Measurements from ENCODE around the gene TCHHL1. TPM values are rescaled to one million over a fixed set of nuclear protein-coding genes. Genes with fewer than 3 reads are reported as not detected.

TCHHL1 gene
- total RNA-seq, 4 donors from 2014 or later = not detected

DNA sequence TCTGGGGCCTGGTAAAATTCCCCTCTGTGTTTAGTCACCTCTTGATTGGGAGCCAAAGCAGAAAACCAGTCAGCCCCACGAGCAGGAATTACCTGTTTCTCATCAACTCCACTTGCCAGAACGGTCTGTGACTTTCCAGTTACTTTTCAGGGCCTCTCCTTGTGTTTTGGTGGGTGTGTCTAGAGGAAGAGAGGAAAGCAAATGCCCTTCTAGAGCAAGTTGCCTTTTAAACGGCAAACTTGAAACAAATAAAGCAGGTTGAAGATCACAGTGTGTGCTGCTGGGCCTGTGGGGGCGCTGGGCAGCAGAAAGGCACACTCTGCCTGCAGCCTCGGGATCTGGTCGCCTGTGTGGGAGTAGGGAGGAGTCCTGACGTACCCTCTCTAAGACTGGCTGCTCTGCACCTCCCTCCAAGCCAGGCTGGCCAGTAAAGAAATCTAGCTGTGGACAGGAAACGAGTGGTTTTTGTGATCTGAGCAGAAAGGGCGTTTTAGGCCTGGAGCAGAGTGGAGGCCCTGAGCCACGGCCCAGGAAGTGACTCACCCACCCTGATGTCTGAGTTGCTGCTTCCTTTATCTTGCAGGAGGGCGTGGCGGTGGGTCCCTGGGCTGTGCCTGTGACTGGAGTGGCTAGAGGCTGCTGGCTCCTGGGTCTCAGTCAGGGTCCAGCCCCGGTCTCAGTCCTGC, 41.0 kb downstream of the TCHHL1 start:
- TF ChIP-seq, protein P1, sequence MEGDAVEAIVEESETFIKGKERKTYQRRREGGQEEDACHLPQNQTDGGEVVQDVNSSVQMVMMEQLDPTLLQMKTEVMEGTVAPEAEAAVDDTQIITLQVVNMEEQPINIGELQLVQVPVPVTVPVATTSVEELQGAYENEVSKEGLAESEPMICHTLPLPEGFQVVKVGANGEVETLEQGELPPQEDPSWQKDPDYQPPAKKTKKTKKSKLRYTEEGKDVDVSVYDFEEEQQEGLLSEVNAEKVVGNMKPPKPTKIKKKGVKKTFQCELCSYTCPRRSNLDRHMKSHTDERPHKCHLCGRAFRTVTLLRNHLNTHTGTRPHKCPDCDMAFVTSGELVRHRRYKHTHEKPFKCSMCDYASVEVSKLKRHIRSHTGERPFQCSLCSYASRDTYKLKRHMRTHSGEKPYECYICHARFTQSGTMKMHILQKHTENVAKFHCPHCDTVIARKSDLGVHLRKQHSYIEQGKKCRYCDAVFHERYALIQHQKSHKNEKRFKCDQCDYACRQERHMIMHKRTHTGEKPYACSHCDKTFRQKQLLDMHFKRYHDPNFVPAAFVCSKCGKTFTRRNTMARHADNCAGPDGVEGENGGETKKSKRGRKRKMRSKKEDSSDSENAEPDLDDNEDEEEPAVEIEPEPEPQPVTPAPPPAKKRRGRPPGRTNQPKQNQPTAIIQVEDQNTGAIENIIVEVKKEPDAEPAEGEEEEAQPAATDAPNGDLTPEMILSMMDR (IDR thresholded peaks at IDR 0.05; ENCODE audit: low read depth) = no peak

DNA sequence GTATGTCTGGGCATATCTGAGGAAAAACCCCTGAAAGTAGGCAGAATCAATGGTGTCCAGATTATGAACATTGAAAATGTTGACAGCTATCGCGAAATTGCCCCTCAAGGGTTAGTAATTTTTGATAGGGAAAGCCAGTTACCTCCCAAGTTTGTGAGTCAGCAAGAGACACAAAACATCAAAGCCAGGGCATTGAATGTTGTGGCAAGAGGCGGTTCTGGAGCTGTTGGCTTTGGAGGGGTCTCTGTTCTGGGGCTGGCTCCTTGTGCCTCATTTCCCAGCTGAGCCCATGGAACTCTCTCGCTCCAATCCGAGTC, 41.5 kb downstream of the TCHHL1 start:
- TF ChIP-seq, protein P1 (IDR thresholded peaks at IDR 0.05; ENCODE audit: low read depth) = no peak

DNA sequence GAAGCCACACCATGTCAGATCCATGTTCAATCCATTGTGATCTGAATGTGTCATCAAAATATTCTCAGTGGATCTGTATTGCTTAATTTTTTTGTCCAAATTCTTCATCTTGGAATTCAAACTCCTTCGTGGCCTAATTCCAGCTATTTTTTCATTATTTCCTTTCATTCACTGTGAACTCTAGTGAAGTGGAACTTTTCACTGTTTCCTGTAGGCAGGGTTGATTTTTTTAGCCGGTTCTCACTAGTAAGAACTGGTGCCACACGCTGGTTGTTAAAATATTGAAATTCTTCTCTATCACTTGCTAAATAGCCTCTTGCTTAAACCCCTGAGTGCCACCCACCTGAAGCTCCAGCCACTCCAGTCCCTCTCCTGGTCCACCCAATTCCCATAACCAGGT, 44.5 kb downstream of the TCHHL1 start:
- TF ChIP-seq, protein P1 (IDR thresholded peaks at IDR 0.05; ENCODE audit: low read depth) = no peak

DNA sequence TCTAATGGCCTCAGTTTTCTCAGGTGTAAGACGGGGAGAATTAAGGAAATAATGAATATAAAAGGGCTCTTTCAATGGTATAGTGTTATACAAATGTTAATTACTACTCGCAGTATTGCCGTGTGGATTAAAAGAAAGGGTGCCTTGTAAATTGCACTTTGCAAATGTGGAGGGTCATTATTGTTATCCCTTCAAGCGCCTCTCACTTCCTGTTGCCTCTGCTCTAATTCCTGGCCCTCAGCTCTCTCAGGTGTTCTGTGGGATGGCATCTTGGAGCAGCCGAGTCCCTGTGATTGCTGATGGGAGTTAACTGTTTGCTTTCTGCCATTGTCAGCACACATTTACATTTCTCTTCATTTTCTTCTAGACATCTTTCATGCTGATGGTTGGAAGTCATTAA, 45.0 kb downstream of the TCHHL1 start:
- TF ChIP-seq, protein P1 (IDR thresholded peaks at IDR 0.05; ENCODE audit: low read depth) = no peak

DNA sequence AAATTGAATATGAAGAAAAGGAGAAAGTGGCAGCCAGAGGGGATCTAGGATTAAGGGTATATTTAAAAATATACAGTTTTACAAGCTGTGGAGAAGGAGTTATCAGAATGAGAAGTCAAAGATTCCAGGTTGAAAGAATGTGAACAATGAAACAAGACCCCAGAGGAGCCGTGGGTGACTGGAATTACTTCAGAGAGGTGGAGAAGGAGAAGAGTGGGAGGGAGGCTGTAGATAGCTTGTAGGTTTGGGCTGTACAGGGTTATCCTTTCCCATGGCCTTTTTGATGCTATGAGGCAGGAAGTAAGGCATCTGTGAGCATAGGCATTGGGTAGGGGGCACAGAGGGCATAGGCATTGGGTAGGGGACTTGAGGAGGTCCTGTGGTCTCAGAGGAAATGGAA, 46.8 kb downstream of the TCHHL1 start:
- TF ChIP-seq, protein P1 (IDR thresholded peaks at IDR 0.05; ENCODE audit: low read depth) = no peak

DNA sequence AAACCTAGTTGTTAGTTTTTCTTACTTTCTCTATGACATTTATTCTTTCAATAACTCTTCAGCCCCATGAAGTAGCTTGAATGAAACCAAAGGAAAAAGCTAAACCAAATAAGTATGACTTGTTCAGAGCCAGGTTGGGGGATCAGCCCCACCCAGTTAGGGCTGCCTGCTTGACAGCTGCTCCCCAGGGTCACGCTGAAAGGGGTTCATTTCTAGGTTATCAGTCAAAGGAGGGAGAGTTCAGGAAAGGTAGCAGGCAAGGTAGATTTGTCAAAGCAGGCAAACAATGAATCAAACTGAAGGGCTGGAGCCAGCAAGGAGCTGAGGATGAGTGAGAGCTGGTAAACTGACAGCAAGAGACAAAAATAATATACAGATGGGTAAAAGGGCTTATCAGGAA, 49.0 kb downstream of the TCHHL1 start:
- TF ChIP-seq, protein P1 (IDR thresholded peaks at IDR 0.05; ENCODE audit: low read depth) = no peak

DNA sequence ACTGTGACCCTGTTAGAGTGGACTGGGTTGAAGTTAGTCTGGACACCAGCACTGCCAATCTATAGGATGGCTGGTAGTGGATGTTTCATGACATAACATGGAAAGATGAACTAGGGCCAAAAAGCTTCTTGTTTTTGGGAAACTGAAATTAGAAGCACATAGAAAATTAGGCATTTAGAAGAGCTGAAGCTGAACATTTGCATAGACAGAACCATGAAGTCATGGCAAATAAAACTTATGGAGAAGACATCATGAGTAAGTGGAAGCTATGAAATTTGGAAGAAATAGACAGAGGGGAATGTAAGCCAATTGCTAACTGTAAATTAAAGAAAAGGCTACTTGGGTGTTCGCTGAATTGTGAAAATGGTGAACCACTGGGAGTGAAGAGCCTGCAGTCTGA, 49.4 kb downstream of the TCHHL1 start:
- TF ChIP-seq, protein P1 (IDR thresholded peaks at IDR 0.05; ENCODE audit: low read depth) = no peak
